GM23338 (cell line): ENCODE results near the gene KLHL18. TPM values are rescaled to one million over a fixed set of nuclear protein-coding genes. Genes with fewer than 3 reads are reported as not detected.

Experiments
- ATAC-seq: fragments of 200-7000 bp; cut with Tn5 transposase; 3 replicates; pipeline ENCODE4 v1.9.1; 2020
- DNase-seq: peaks from one replicate; pipeline ENCODE4 v3.0.0-alpha.2; 2015; ENCODE audit warnings: low spot score
- H2AFZ ChIP-seq: fragments of 200-600 bp; sonication (generic); 2 replicates; pipeline ENCODE4 v1.8.0; 2016; ENCODE audit warnings: antibody characterized with exemption, mild to moderate bottlenecking, moderate library complexity
- H3F3A ChIP-seq: fragments of 200-600 bp; sonication (generic); replicated peaks from 2 replicates; pipeline ENCODE4 v1.8.0; 2017; ENCODE audit warnings: antibody characterized with exemption, mixed run types, low read depth
- H3K27ac ChIP-seq: fragments of 200-600 bp; sonication (generic); 2 replicates; pipeline ENCODE4 v1.6.1; 2016; ENCODE audit warnings: low read depth
- H3K27me3 ChIP-seq: fragments of 200-600 bp; sonication (generic); 2 replicates; pipeline ENCODE4 v1.8.0; 2016; ENCODE audit warnings: mild to moderate bottlenecking, mixed run types, moderate library complexity; ENCODE audit not compliant: insufficient read depth
- H3K36me3 ChIP-seq: fragments of 200-600 bp; sonication (generic); 2 replicates; pipeline ENCODE4 v1.8.0; 2016; ENCODE audit warnings: mild to moderate bottlenecking; ENCODE audit not compliant: insufficient read depth
- H3K4me1 ChIP-seq: fragments of 200-600 bp; sonication (generic); 2 replicates; pipeline ENCODE4 v1.8.0; 2016; ENCODE audit warnings: mild to moderate bottlenecking, moderate library complexity; ENCODE audit not compliant: insufficient read depth
- H3K4me2 ChIP-seq: fragments of 200-600 bp; sonication (generic); 2 replicates; pipeline ENCODE4 v1.7.1; 2017; ENCODE audit warnings: mixed run types
- H3K4me3 ChIP-seq: fragments of 200-600 bp; sonication (generic); 2 replicates; pipeline ENCODE4 v1.6.1; 2016; ENCODE audit warnings: mixed run types
- H3K79me2 ChIP-seq: fragments of 200-600 bp; sonication (generic); replicated peaks from 2 replicates; pipeline ENCODE4 v1.8.0; 2017; ENCODE audit warnings: mild to moderate bottlenecking; ENCODE audit not compliant: insufficient read depth
- H3K9me2 ChIP-seq: fragments of 200-600 bp; sonication (generic); 2 replicates; pipeline ENCODE4 v1.8.0; 2017; ENCODE audit not compliant: insufficient read depth
- H4K20me1 ChIP-seq: fragments of 200-600 bp; sonication (generic); replicated peaks from 2 replicates; pipeline ENCODE4 v1.8.0; 2017; ENCODE audit warnings: mild to moderate bottlenecking; ENCODE audit not compliant: insufficient read depth
- H3K27ac Mint-ChIP-seq: 2 replicates; pipeline ENCODE4 v1.8.0; 2020; ENCODE audit warnings: inconsistent platforms, mild to moderate bottlenecking, moderate library complexity, mixed read lengths
- H3K27me3 Mint-ChIP-seq: 3 replicates; pipeline ENCODE4 v1.8.0; 2022; ENCODE audit warnings: low read depth, mild to moderate bottlenecking, moderate library complexity, mixed read lengths, inconsistent platforms; ENCODE audit not compliant: insufficient read depth, poor library complexity
- H3K36me3 Mint-ChIP-seq: 3 replicates; pipeline ENCODE4 v1.8.0; 2021; ENCODE audit warnings: low read depth, mild to moderate bottlenecking, inconsistent platforms, moderate library complexity, mixed read lengths
- H3K4me1 Mint-ChIP-seq: 3 replicates; pipeline ENCODE4 v1.8.0; 2020; ENCODE audit warnings: mild to moderate bottlenecking, inconsistent platforms, mixed read lengths
- H3K4me3 Mint-ChIP-seq: 3 replicates; pipeline ENCODE4 v1.8.0; 2021; ENCODE audit warnings: moderate library complexity, mild to moderate bottlenecking, inconsistent platforms, mixed read lengths
- H3K9me3 Mint-ChIP-seq: 3 replicates; pipeline ENCODE4 v1.8.0; 2020; ENCODE audit warnings: moderate library complexity, mild to moderate bottlenecking, inconsistent platforms, mixed read lengths
- CREB1 ChIP-seq: fragments of 250-450 bp; sonication (Bioruptor Pico); IDR thresholded peaks from 2 replicates; pipeline ENCODE4 v1.5.0; 2020; ENCODE audit warnings: low read depth, mild to moderate bottlenecking, moderate library complexity
- CTCF ChIP-seq, 2 experiments: fragments of 200-600 bp in 1 of 2; sonication (generic) in 1 of 2; conservative IDR thresholded peaks; 2 replicates each; pipeline versions ENCODE4 v1.5.1 to v1.6.1; 2016 to 2017; ENCODE audit warnings: antibody characterized with exemption in 2 of 2, low read depth in 2 of 2, mild to moderate bottlenecking in 2 of 2, moderate library complexity in 1 of 2
- ETS1 ChIP-seq: IDR thresholded peaks from 2 replicates; pipeline ENCODE4 v1.6.1; 2016; ENCODE audit warnings: antibody characterized with exemption
- EZH2 ChIP-seq: fragments of 200-600 bp; sonication (generic); IDR thresholded peaks from one replicate; pipeline ENCODE4 v1.8.0; 2017; ENCODE audit warnings: antibody characterized with exemption, mild to moderate bottlenecking, low read depth; ENCODE audit not compliant: unreplicated experiment
- EZH2phosphoT487 ChIP-seq: fragments of 200-600 bp; sonication (generic); IDR thresholded peaks from one replicate; pipeline ENCODE4 v1.8.1; 2018; ENCODE audit warnings: antibody characterized with exemption; ENCODE audit not compliant: unreplicated experiment
- JUNB ChIP-seq: IDR thresholded peaks from one replicate; pipeline ENCODE4 v1.6.1; 2016; ENCODE audit warnings: antibody characterized with exemption; ENCODE audit not compliant: unreplicated experiment
- NANOG ChIP-seq: IDR thresholded peaks from 2 replicates; pipeline ENCODE4 v1.6.1; 2016; ENCODE audit warnings: antibody characterized with exemption, borderline replicate concordance
- POLR2AphosphoS5 ChIP-seq: IDR thresholded peaks from 2 replicates; pipeline ENCODE4 v1.6.1; 2016; ENCODE audit warnings: antibody characterized with exemption, low read depth
- REST ChIP-seq: IDR thresholded peaks from one replicate; pipeline ENCODE4 v1.6.1; 2018; ENCODE audit warnings: antibody characterized with exemption; ENCODE audit not compliant: unreplicated experiment
- STAT1 ChIP-seq: IDR thresholded peaks from one replicate; pipeline ENCODE4 v1.6.1; 2016; ENCODE audit warnings: antibody characterized with exemption; ENCODE audit not compliant: unreplicated experiment
- ZNF114 ChIP-seq: fragments of 250-450 bp; sonication (Bioruptor Pico); IDR thresholded peaks from 2 replicates; pipeline ENCODE4 v1.5.0; 2020; ENCODE audit warnings: mild to moderate bottlenecking, moderate library complexity
- ZNF331 ChIP-seq: fragments of 250-450 bp; sonication (Bioruptor Pico); IDR thresholded peaks from 2 replicates; pipeline ENCODE4 v1.5.0; 2020; ENCODE audit warnings: low read depth, mild to moderate bottlenecking, moderate library complexity
- polyA plus RNA-seq: library from polyadenylated mRNA; unstranded; fragments of >200 nt; fragmentation: Nextera tagmentation; extraction: Ambion mirVana; gene quantifications from 2 replicates; pipeline ENCODE4 v1.2.1, GENCODE V29; 2016
- total RNA-seq: library from RNA; depleted of rRNA; stranded (reverse); fragments of >200 nt; shearing (Covaris generic); gene quantifications from 2 replicates; pipeline ENCODE4 v1.2.3, GENCODE V29; 2014
- TF ChIP-seq, protein P1 (sequence below): fragments of 250-450 bp; sonication (Bioruptor Pico); IDR thresholded peaks from 2 replicates; pipeline ENCODE4 v1.5.0; 2020; ENCODE audit warnings: mild to moderate bottlenecking, moderate library complexity

The KLHL18 gene
- total and polyA plus RNA-seq, 2 experiments from 2014 or later, result 11.3 to 18.1 TPM

DNA sequence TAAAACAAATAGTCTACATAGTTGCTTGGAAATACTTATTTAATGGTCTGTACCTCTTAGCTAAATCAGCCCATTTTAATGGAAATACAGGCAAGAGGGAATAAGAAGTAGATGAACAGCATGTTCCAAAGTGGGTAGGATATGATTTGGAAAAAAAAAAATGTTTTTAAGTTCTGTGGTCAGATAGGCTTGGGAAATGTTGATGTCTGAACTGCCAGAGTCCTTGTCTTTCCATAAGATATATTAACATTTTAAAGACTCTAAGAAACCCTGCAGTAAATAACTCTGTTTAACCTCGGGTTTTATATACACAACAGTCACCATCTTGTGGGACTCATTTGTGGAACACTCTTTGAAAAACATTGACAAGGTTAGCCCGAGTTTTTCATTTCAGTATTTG lies 58.1 kb downstream of the KLHL18 start:
- H2AFZ ChIP-seq, result no peak overlapping the region

More for the DNA sequence above, 58.1 kb downstream of the KLHL18 start:
- Histone ChIP-seq H3K27me3 (no peaks in the 10 kb centered on the region), H3K4me2 (no peak overlapping the region), H3K4me1 (no peaks in the 10 kb centered on the region), H3K27ac (no peak overlapping the region), H3K36me3 (peaks cover 13% of the 10 kb centered on the region), H4K20me1 (peaks cover 7% of the 10 kb centered on the region; the same call in 1 of the 2 replicates), H3K79me2 (no peaks in the 10 kb centered on the region), H3K4me3 (no peak overlapping the region), H3K9me2 (no peaks in the 10 kb centered on the region), H3F3A (no peaks in the 10 kb centered on the region)
- Mint-ChIP-seq H3K36me3 (peaks cover 73% of the 10 kb centered on the region), H3K4me1 (no peaks in the 10 kb centered on the region), H3K9me3 (no peaks in the 10 kb centered on the region; the same call in 2 of the 3 replicates), H3K27me3 (peaks cover 6% of the 10 kb centered on the region), H3K27ac (no peak overlapping the region), H3K4me3 (no peak overlapping the region)
- DNase-seq (no peak), ATAC-seq (no peak)
- no peak for TF ChIP-seq REST
- no peak for TF ChIP-seq POLR2AphosphoS5
- no peak for TF ChIP-seq JUNB
- TF ChIP-seq, protein P1, sequence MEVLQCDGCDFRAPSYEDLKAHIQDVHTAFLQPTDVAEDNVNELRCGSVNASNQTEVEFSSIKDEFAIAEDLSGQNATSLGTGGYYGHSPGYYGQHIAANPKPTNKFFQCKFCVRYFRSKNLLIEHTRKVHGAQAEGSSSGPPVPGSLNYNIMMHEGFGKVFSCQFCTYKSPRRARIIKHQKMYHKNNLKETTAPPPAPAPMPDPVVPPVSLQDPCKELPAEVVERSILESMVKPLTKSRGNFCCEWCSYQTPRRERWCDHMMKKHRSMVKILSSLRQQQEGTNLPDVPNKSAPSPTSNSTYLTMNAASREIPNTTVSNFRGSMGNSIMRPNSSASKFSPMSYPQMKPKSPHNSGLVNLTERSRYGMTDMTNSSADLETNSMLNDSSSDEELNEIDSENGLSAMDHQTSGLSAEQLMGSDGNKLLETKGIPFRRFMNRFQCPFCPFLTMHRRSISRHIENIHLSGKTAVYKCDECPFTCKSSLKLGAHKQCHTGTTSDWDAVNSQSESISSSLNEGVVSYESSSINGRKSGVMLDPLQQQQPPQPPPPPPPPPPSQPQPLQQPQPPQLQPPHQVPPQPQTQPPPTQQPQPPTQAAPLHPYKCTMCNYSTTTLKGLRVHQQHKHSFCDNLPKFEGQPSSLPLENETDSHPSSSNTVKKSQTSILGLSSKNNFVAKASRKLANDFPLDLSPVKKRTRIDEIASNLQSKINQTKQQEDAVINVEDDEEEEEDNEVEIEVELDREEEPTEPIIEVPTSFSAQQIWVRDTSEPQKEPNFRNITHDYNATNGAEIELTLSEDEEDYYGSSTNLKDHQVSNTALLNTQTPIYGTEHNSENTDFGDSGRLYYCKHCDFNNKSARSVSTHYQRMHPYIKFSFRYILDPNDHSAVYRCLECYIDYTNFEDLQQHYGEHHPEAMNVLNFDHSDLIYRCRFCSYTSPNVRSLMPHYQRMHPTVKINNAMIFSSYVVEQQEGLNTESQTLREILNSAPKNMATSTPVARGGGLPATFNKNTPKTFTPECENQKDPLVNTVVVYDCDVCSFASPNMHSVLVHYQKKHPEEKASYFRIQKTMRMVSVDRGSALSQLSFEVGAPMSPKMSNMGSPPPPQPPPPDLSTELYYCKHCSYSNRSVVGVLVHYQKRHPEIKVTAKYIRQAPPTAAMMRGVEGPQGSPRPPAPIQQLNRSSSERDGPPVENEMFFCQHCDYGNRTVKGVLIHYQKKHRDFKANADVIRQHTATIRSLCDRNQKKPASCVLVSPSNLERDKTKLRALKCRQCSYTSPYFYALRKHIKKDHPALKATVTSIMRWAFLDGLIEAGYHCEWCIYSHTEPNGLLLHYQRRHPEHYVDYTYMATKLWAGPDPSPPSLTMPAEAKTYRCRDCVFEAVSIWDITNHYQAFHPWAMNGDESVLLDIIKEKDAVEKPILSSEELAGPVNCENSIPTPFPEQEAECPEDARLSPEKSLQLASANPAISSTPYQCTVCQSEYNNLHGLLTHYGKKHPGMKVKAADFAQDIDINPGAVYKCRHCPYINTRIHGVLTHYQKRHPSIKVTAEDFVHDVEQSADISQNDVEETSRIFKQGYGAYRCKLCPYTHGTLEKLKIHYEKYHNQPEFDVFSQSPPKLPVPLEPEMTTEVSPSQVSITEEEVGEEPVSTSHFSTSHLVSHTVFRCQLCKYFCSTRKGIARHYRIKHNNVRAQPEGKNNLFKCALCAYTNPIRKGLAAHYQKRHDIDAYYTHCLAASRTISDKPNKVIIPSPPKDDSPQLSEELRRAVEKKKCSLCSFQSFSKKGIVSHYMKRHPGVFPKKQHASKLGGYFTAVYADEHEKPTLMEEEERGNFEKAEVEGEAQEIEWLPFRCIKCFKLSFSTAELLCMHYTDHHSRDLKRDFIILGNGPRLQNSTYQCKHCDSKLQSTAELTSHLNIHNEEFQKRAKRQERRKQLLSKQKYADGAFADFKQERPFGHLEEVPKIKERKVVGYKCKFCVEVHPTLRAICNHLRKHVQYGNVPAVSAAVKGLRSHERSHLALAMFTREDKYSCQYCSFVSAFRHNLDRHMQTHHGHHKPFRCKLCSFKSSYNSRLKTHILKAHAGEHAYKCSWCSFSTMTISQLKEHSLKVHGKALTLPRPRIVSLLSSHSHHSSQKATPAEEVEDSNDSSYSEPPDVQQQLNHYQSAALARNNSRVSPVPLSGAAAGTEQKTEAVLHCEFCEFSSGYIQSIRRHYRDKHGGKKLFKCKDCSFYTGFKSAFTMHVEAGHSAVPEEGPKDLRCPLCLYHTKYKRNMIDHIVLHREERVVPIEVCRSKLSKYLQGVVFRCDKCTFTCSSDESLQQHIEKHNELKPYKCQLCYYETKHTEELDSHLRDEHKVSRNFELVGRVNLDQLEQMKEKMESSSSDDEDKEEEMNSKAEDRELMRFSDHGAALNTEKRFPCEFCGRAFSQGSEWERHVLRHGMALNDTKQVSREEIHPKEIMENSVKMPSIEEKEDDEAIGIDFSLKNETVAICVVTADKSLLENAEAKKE, result no peak
- no peak for TF ChIP-seq ZNF331
- no peak for TF ChIP-seq STAT1
- no peak for TF ChIP-seq EZH2
- TF ChIP-seq CREB1 (CRISPR knock-in tag), result no peak
- TF ChIP-seq ETS1, result no peak
- TF ChIP-seq NANOG, result no peak
- TF ChIP-seq ZNF114, result no peak
- TF ChIP-seq EZH2phosphoT487, result no peak
- TF ChIP-seq CTCF (conservative IDR thresholded peaks at IDR 0.05; ENCODE audit: low read depth in 2 of 2), result no peak
